ENCODE results near the gene PRR32. TPM values are rescaled to one million over a fixed set of nuclear protein-coding genes. Genes with fewer than 3 reads are reported as not detected.

The PRR32 gene
- total RNA-seq, 1 experiment from 2014 or later = not detected

GRCh38 chrX:126836186-126836585, 16.7 kb downstream of the PRR32 start:
- Histone ChIP-seq H4K20me1 (ENCODE audit: insufficient read depth) (no peaks in the 10 kb centered on the region), H3K4me1 (ENCODE audit: control insufficient read depth in 1 of 2, insufficient read depth in 2 of 2, low read length in 2 of 2) (no peaks in the 10 kb centered on the region), H3K79me2 (ENCODE audit: insufficient read depth, low read length) (no peaks in the 10 kb centered on the region), H3K4me2 (ENCODE audit: low read length) (no peak overlapping the region), H3K4me3 (replicated peaks in 1 of 2; ENCODE audit: low read depth in 1 of 2, low read length in 2 of 2) (no peak overlapping the region), H3K9ac (ENCODE audit: low read length) (no peak overlapping the region), H3K9me3 (ENCODE audit: control insufficient read depth in 1 of 2, insufficient read depth in 1 of 2, low read depth in 1 of 2, low read length in 2 of 2) (no peaks in the 10 kb centered on the region; a peak in 1 of 4 replicates), H3K36me3 (ENCODE audit: control insufficient read depth in 1 of 2, insufficient read depth in 2 of 2, low read length in 2 of 2) (no peaks in the 10 kb centered on the region), H3K27ac (ENCODE audit: low read depth, low read length) (no peak overlapping the region), H3K27me3 (ENCODE audit: insufficient read depth, low read length) (no peaks in the 10 kb centered on the region), H2AFZ (ENCODE audit: low read depth, low read length, poor library complexity, severe bottlenecking) (no peak overlapping the region), H3K9me2 (ENCODE audit: insufficient read depth) (no peaks in the 10 kb centered on the region)
- ChIA-PET RAD21 (ENCODE audit: low non-redundant PET in 1 of 2, low total read pairs in 2 of 2, uncharacterized antibody in 2 of 2, unreplicated experiment in 2 of 2) (no interaction called here), POLR2A (no interaction called here), CTCF (no interaction called here)
- DNase-seq (ENCODE audit: low read depth, low spot score) (no peak), ATAC-seq (no peak)
- intact Hi-C loops (cut with micrococcal nuclease) = no loop called here
- BruUV-seq (replicated peaks) = no TSS peak
- no peak for TF ChIP-seq MAX (IDR thresholded peaks at IDR 0.05)

GRCh38 chrX:126847143-126847542, 27.6 kb downstream of the PRR32 start:
- TF ChIP-seq EZH2phosphoT487 (IDR thresholded peaks at IDR 0.05; ENCODE audit: borderline replicate concordance) (no peak), CBX3 (IDR thresholded peaks at IDR 0.05; ENCODE audit: low read depth) (no peak), ZBTB33 (IDR thresholded peaks at IDR 0.05; ENCODE audit: extremely low read depth, insufficient replicate concordance, low read length) (no peak), YY1 (IDR thresholded peaks at IDR 0.05; ENCODE audit: extremely low read depth, insufficient replicate concordance, low read depth, low read length) (no peak), JUND (IDR thresholded peaks at IDR 0.05) (no peak)
- POLR2A ChIA-PET = no interaction called here
- Histone ChIP-seq H4K20me1 (ENCODE audit: insufficient read depth) (no peaks in the 10 kb centered on the region), H3K27me3 (ENCODE audit: insufficient read depth, low read length) (no peaks in the 10 kb centered on the region), H3K4me1 (ENCODE audit: control insufficient read depth in 1 of 2, insufficient read depth in 2 of 2, low read length in 2 of 2) (no peaks in the 10 kb centered on the region), H3K27ac (ENCODE audit: low read depth, low read length) (no peak overlapping the region), H2AFZ (ENCODE audit: low read depth, low read length, poor library complexity, severe bottlenecking) (no peak overlapping the region), H3K4me2 (ENCODE audit: low read length) (no peak overlapping the region), H3K79me2 (ENCODE audit: insufficient read depth, low read length) (no peaks in the 10 kb centered on the region), H3K9ac (ENCODE audit: low read length) (no peak overlapping the region), H3K4me3 (replicated peaks in 1 of 2; ENCODE audit: low read depth in 1 of 2, low read length in 2 of 2) (no peak overlapping the region), H3K9me2 (ENCODE audit: insufficient read depth) (no peaks in the 10 kb centered on the region), H3K9me3 (ENCODE audit: control insufficient read depth in 1 of 2, insufficient read depth in 1 of 2, low read depth in 1 of 2, low read length in 2 of 2) (no peaks in the 10 kb centered on the region), H3K36me3 (ENCODE audit: control insufficient read depth in 1 of 2, insufficient read depth in 2 of 2, low read length in 2 of 2) (no peaks in the 10 kb centered on the region)
- intact Hi-C loops (cut with micrococcal nuclease) = no loop called here
- DNase-seq (ENCODE audit: low read depth, low spot score) = no peak
- ATAC-seq = no peak
- no TSS peak for BruUV-seq (replicated peaks)
- CTCF ChIA-PET = no interaction called here
- RAD21 ChIA-PET (ENCODE audit: low non-redundant PET in 1 of 2, low total read pairs in 2 of 2, uncharacterized antibody in 2 of 2, unreplicated experiment in 2 of 2) = no interaction called here
